Stimulated activated CD4-positive, alpha-beta T cell treated with anti-CD3 and anti-CD28 coated beads, Interleukin-4, amount 100 ng/mL, for 24 hours (primary cell): ENCODE data around the gene INSYN1.
"Not testable (repeated sequence)": the region's sequence is repeated elsewhere in the genome, so short reads cannot be mapped to it uniquely, and the experiment has no call there.

Source experiments
- DNase-seq: peaks from one replicate; pipeline ENCODE4 v3.0.0-alpha.2; 2020

INSYN1 gene

GRCh38 chr15:73753250-73754130, at the start of gene INSYN1:
TSS of gene INSYN1 (minus strand) at chr15:73753351. CDS start at chr15:73751130, 2,221 bp downstream.
- DNase-seq = no peak

- DNase-seq = no peak
Observed at GRCh38 chr15:73802431-73803041, 49.4 kb upstream of the INSYN1 start.

GRCh38 chr15:73800662-73801345, 47.7 kb upstream of the INSYN1 start:
- DNase-seq = no peak

GRCh38 chr15:73799466-73799865, 46.3 kb upstream of the INSYN1 start:
- DNase-seq = no peak

GRCh38 chr15:73797366-73798158, 44.4 kb upstream of the INSYN1 start:
- no peak for DNase-seq

GRCh38 chr15:73796331-73796831, 43.2 kb upstream of the INSYN1 start:
- DNase-seq = no peak

- DNase-seq = no peak
Observed at GRCh38 chr15:73794443-73795133, 41.4 kb upstream of the INSYN1 start.

- DNase-seq = not testable (repeated sequence)
Observed at GRCh38 chr15:73792899-73793541, 39.9 kb upstream of the INSYN1 start.

GRCh38 chr15:73792415-73792814, 39.3 kb upstream of the INSYN1 start:
- no peak for DNase-seq

- no peak for DNase-seq
Observed at GRCh38 chr15:73789521-73790240, 36.5 kb upstream of the INSYN1 start.

GRCh38 chr15:73787621-73788020, 34.5 kb upstream of the INSYN1 start:
- DNase-seq = no peak

- DNase-seq = no peak
Observed at GRCh38 chr15:73786538-73786937, 33.4 kb upstream of the INSYN1 start.

- not testable (repeated sequence) for DNase-seq
Observed at GRCh38 chr15:73785256-73786014, 32.3 kb upstream of the INSYN1 start.

GRCh38 chr15:73784291-73784690, 31.1 kb upstream of the INSYN1 start:
- DNase-seq = no peak

- no peak for DNase-seq
Observed at GRCh38 chr15:73782344-73782959, 29.3 kb upstream of the INSYN1 start.

- no peak for DNase-seq
Observed at GRCh38 chr15:73781038-73781925, 28.1 kb upstream of the INSYN1 start.

- DNase-seq = no peak
Observed at GRCh38 chr15:73779974-73780373, 26.8 kb upstream of the INSYN1 start.

GRCh38 chr15:73777741-73778140, 24.6 kb upstream of the INSYN1 start:
- DNase-seq = no peak
